GM20431 (cell line): ENCODE data around the gene BEST1.

Experiments
- in situ Hi-C: fragments of 300-500 bp; cut with MseI, MboI; formaldehyde crosslinking; loops from one replicate; pipeline ENCODE4 v1.15.0; 2020; ENCODE audit warnings: low sequenced_read_pairs; ENCODE audit not compliant: unreplicated experiment

The BEST1 gene

GRCh38 chr11:62010935-62011528, 60.9 kb downstream of the BEST1 start:
- in situ Hi-C loops: no loop called here

- in situ Hi-C loops: no loop called here
These were observed 61.7 kb downstream of the BEST1 start for GRCh38 chr11:62011881-62012280.

- in situ Hi-C loops: no loop called here
These were observed 62.3 kb downstream of the BEST1 start for GRCh38 chr11:62012451-62012831.

GRCh38 chr11:62012832-62013461, 62.8 kb downstream of the BEST1 start:
- in situ Hi-C loops: no loop called here
